ENCODE measurements around the gene GJD2.

DNA sequence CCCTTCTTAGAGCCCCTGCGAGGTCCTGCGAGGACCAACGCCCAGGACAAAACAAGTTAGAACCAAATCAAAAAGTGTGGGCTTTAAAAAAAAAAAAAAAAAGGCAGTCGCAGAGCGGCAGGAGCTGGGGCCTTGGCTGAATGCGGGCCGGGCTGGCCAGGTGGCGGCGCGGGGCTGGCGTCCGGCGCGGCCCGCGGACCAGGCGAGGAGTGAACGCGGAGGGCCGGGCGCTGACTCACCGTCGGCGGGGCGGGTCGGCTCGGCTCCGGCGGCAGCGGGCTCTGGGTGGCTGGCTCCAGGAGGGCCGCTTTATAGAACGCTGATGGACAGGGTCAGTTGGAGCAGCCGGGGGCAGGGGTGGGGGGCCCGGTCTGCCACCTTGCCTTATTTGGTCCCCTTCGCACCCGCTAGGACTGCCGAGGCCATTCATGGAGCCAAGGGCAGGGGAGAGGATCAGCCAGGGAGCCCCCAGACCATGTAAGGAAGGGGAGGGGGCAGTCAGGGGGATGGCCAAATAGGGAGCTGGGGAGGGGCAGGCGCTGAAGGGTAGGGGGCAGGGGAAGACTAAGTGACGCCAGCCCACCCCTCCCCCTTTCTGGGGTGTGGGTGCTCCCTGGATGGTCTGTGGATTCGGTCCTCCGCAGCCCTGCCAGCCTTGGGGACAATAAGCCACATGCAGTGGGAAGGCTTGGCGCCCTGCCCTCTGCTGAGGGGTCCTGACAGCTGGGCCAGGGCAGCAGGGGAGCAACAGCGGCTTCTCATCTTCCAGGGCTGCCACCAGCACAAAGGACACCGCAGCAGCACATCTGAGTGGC, 40.7 kb upstream of the GJD2 start, which contains the start of gene ACTC1:
- no peak for TF ChIP-seq GATA2 (IDR thresholded peaks at IDR 0.05; ENCODE audit: low read depth, low read length)
- no peak for TF ChIP-seq GATA3 (IDR thresholded peaks at IDR 0.05; ENCODE audit: low read depth, low read length)

Data from SH-SY5Y (cell line).